ENCODE data around the gene MCM7. TPM values are rescaled to one million over a fixed set of nuclear protein-coding genes. Genes with fewer than 3 reads are reported as not detected.
A peak's percentile ranks its signal among the peaks of the same experiment; 100 is the strongest.

The MCM7 gene
- total and polyA plus RNA-seq, 2 donors (not counting 1 experiment from before 2014, with no cell fraction given): 24.4 to 34.3 TPM

- H3K4me3 ChIP-seq (replicated peaks in 1 of 4; ENCODE audit: control extremely low read depth in 1 of 4, insufficient read depth in 1 of 4, low read depth in 3 of 4, low read length in 4 of 4): no peak overlapping the region
- no peaks in the 10 kb centered on the region for H3K9me3 ChIP-seq (ENCODE audit: control insufficient read depth, insufficient read depth, low read depth, low read length)
- H2AFZ ChIP-seq (ENCODE audit: low read length): no peak overlapping the region
- H3K27ac ChIP-seq (ENCODE audit: insufficient read depth, low read length): no peak overlapping the region
- H3K4me1 ChIP-seq (ENCODE audit: control insufficient read depth, extremely low read depth, insufficient read depth, low read length): no peaks in the 10 kb centered on the region
- H3K4me2 ChIP-seq (ENCODE audit: extremely low read depth, insufficient read depth, low read length): no peak overlapping the region
- TF ChIP-seq CTCF (conservative IDR thresholded peaks at IDR 0.05 in 1 of 2, IDR thresholded peaks at IDR 0.05 in 1 of 2; ENCODE audit: low read depth in 1 of 2, low read length in 2 of 2): no peak
- H3K36me3 ChIP-seq (ENCODE audit: control insufficient read depth, insufficient read depth, low read length): no peaks in the 10 kb centered on the region
- H3K79me2 ChIP-seq (ENCODE audit: control insufficient read depth, insufficient read depth, low read length): no peaks in the 10 kb centered on the region
- no peak overlapping the region for H3K9ac ChIP-seq (ENCODE audit: insufficient read depth, low read length)
- H3K27me3 ChIP-seq (ENCODE audit: control insufficient read depth, insufficient read depth, low read length): no peaks in the 10 kb centered on the region
- no peaks in the 10 kb centered on the region for H4K20me1 ChIP-seq (ENCODE audit: control insufficient read depth, extremely low read depth, insufficient read depth, low read length)
- no peak for DNase-seq (ENCODE audit: low read depth in 2 of 2)
These were observed 36.9 kb upstream of the MCM7 start for GRCh38 chr7:100137851-100138760.

- no peak overlapping the region for H3K27ac ChIP-seq (ENCODE audit: insufficient read depth, low read length)
- H3K4me3 ChIP-seq (replicated peaks in 1 of 4; ENCODE audit: control extremely low read depth in 1 of 4, insufficient read depth in 1 of 4, low read depth in 3 of 4, low read length in 4 of 4): no peak overlapping the region
- H4K20me1 ChIP-seq (ENCODE audit: control insufficient read depth, extremely low read depth, insufficient read depth, low read length): no peaks in the 10 kb centered on the region
- H3K4me1 ChIP-seq (ENCODE audit: control insufficient read depth, extremely low read depth, insufficient read depth, low read length): peaks cover 3% of the 10 kb centered on the region
- H3K9ac ChIP-seq (ENCODE audit: insufficient read depth, low read length): no peak overlapping the region
- no peaks in the 10 kb centered on the region for H3K36me3 ChIP-seq (ENCODE audit: control insufficient read depth, insufficient read depth, low read length)
- H3K9me3 ChIP-seq (ENCODE audit: control insufficient read depth, insufficient read depth, low read depth, low read length): no peaks in the 10 kb centered on the region
- DNase-seq (ENCODE audit: low read depth in 2 of 2): peak; percentile 39 to 63
- TF ChIP-seq EZH2 (IDR thresholded peaks at IDR 0.05; ENCODE audit: low read length, missing control alignments) (no peak), CTCF (conservative IDR thresholded peaks at IDR 0.05 in 1 of 2, IDR thresholded peaks at IDR 0.05 in 1 of 2; ENCODE audit: low read depth in 1 of 2, low read length in 2 of 2) (peak; percentile 89 to 91)
- no peaks in the 10 kb centered on the region for H3K79me2 ChIP-seq (ENCODE audit: control insufficient read depth, insufficient read depth, low read length)
- H2AFZ ChIP-seq (ENCODE audit: low read length): no peak overlapping the region
- H3K27me3 ChIP-seq (ENCODE audit: control insufficient read depth, insufficient read depth, low read length): no peaks in the 10 kb centered on the region
- H3K4me2 ChIP-seq (ENCODE audit: extremely low read depth, insufficient read depth, low read length): no peak overlapping the region
These were observed 31.5 kb upstream of the MCM7 start for GRCh38 chr7:100132697-100133151.

- H3K9me3 ChIP-seq (ENCODE audit: control insufficient read depth, insufficient read depth, low read depth, low read length): no peaks in the 10 kb centered on the region
- TF ChIP-seq EZH2 (IDR thresholded peaks at IDR 0.05; ENCODE audit: low read length, missing control alignments) (no peak), CTCF (conservative IDR thresholded peaks at IDR 0.05 in 1 of 2, IDR thresholded peaks at IDR 0.05 in 1 of 2; ENCODE audit: low read depth in 1 of 2, low read length in 2 of 2) (no peak)
These were observed 30.9 kb upstream of the MCM7 start for GRCh38 chr7:100132126-100132525.

More at GRCh38 chr7:100132126-100132525, 30.9 kb upstream of the MCM7 start:
- peaks cover 3% of the 10 kb centered on the region for H3K4me1 ChIP-seq (ENCODE audit: control insufficient read depth, extremely low read depth, insufficient read depth, low read length)
- H3K36me3 ChIP-seq (ENCODE audit: control insufficient read depth, insufficient read depth, low read length): no peaks in the 10 kb centered on the region
- no peak overlapping the region for H3K4me3 ChIP-seq (replicated peaks in 1 of 4; ENCODE audit: control extremely low read depth in 1 of 4, insufficient read depth in 1 of 4, low read depth in 3 of 4, low read length in 4 of 4)
- H3K79me2 ChIP-seq (ENCODE audit: control insufficient read depth, insufficient read depth, low read length): no peaks in the 10 kb centered on the region
- DNase-seq (ENCODE audit: low read depth in 2 of 2): no peak
- H3K27me3 ChIP-seq (ENCODE audit: control insufficient read depth, insufficient read depth, low read length): no peaks in the 10 kb centered on the region
- no peak overlapping the region for H3K4me2 ChIP-seq (ENCODE audit: extremely low read depth, insufficient read depth, low read length)
- no peaks in the 10 kb centered on the region for H4K20me1 ChIP-seq (ENCODE audit: control insufficient read depth, extremely low read depth, insufficient read depth, low read length)
- no peak overlapping the region for H2AFZ ChIP-seq (ENCODE audit: low read length)
- no peak overlapping the region for H3K27ac ChIP-seq (ENCODE audit: insufficient read depth, low read length)
- H3K9ac ChIP-seq (ENCODE audit: insufficient read depth, low read length): no peak overlapping the region

Measured in fibroblast of lung (primary cell).